Esophagus squamous epithelium (tissue), 5 donors: ENCODE data around the gene EGFL8. TPM values are rescaled to one million over a fixed set of nuclear protein-coding genes. Genes with fewer than 3 reads are reported as not detected.
"Not testable (repeated sequence)": the region's sequence is repeated elsewhere in the genome, so short reads cannot be mapped to it uniquely, and the experiment has no call there.

Experiments
- DNase-seq: peaks from one replicate; lab custom pipeline; 2025; lab: John Stamatoyannopoulos, UW
- H3K27ac ChIP-seq, 4 donors: fragments of 200-600 bp; sonication (generic); one replicate each; pipeline ENCODE4 v1.5.1; 2016 to 2019; ENCODE audit warnings: mild to moderate bottlenecking in 1 of 4
- H3K27me3 ChIP-seq, 4 donors: fragments of 200-600 bp; sonication (generic); 1 replicate in 3 of 4; 2 replicates in 1 of 4; pipeline versions ENCODE4 v1.5.1 to v1.6.0; 2017 to 2021; ENCODE audit warnings: antibody characterized with exemption in 1 of 4
- H3K36me3 ChIP-seq, 3 donors: fragments of 200-600 bp; sonication (generic); one replicate each; pipeline ENCODE4 v1.5.1; 2016 to 2019
- H3K4me1 ChIP-seq, 3 donors: fragments of 200-600 bp; sonication (generic); one replicate each; pipeline ENCODE4 v1.5.1; 2017 to 2019
- H3K4me3 ChIP-seq, 4 donors: fragments of 200-600 bp; sonication (generic); 1 replicate in 3 of 4; 2 replicates in 1 of 4; pipeline ENCODE4 v1.5.1; 2016 to 2019; ENCODE audit warnings: mild to moderate bottlenecking in 2 of 4, moderate library complexity in 1 of 4
- H3K9me3 ChIP-seq, 3 donors: fragments of 200-600 bp; sonication (generic); one replicate each; pipeline ENCODE4 v1.5.1; 2016 to 2019
- POLR2A ChIP-seq, 4 donors: fragments of 450-650 bp; IDR thresholded peaks; one replicate each; pipeline ENCODE4 v1.6.1; 2017; ENCODE audit warnings: antibody characterized with exemption in 4 of 4, mild to moderate bottlenecking in 4 of 4, moderate library complexity in 3 of 4
- WGBS, 2 donors: methylation state at CpG; one replicate each; pipeline ENCODE4 v1.1.5; 2018; 5-methylcytosine and 5-hydroxymethylcytosine counted together
- intact Hi-C: fragments of 100-400 bp; cut with DNase I; formaldehyde crosslinking; loops from one replicate; pipeline ENCODE4 v1.15.0; 2022
- total RNA-seq, 4 donors: library from RNA; depleted of rRNA; stranded (reverse); fragments of >200 nt; gene quantifications; one replicate each; pipeline ENCODE4 v1.1.0, GENCODE V29; 2016
- TF ChIP-seq, protein P1 (sequence below), 6 experiments: fragments of 450-650 bp in 4 of 6; fragments of 200-600 bp in 2 of 6; sonication (generic) in 2 of 6; IDR thresholded peaks; one replicate each; pipeline ENCODE4 v1.5.1; 2016 to 2019; ENCODE audit warnings: antibody characterized with exemption in 6 of 6, mild to moderate bottlenecking in 4 of 6, moderate library complexity in 4 of 6
- donor health status: DM: yes; HTN: yes; CAD: no.

EGFL8 gene
- total RNA-seq, 4 donors from 2014 or later = 4.8 to 15.1 (median 8.2) TPM

- Histone ChIP-seq H3K27me3 (peaks cover 0 to 4% (median 0%) of the 10 kb centered on the region in 4 donors), H3K36me3 (peaks cover 0 to 6% (median 0%) of the 10 kb centered on the region in 3 donors), H3K4me1 (no peaks in the 10 kb centered on the region), H3K27ac (no peak overlapping the region), H3K9me3 (no peaks in the 10 kb centered on the region), H3K4me3 (no peak overlapping the region)
- TF ChIP-seq POLR2A (IDR thresholded peaks at IDR 0.05) = no peak
- TF ChIP-seq, protein P1, sequence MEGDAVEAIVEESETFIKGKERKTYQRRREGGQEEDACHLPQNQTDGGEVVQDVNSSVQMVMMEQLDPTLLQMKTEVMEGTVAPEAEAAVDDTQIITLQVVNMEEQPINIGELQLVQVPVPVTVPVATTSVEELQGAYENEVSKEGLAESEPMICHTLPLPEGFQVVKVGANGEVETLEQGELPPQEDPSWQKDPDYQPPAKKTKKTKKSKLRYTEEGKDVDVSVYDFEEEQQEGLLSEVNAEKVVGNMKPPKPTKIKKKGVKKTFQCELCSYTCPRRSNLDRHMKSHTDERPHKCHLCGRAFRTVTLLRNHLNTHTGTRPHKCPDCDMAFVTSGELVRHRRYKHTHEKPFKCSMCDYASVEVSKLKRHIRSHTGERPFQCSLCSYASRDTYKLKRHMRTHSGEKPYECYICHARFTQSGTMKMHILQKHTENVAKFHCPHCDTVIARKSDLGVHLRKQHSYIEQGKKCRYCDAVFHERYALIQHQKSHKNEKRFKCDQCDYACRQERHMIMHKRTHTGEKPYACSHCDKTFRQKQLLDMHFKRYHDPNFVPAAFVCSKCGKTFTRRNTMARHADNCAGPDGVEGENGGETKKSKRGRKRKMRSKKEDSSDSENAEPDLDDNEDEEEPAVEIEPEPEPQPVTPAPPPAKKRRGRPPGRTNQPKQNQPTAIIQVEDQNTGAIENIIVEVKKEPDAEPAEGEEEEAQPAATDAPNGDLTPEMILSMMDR (IDR thresholded peaks at IDR 0.05) = no peak
- intact Hi-C loops = no loop called here
- DNase-seq = no peak
- 93% methylated on average over 1 to 3 of the region's 3 CpGs for WGBS, 2 donors
These were observed 39.9 kb downstream of the EGFL8 start for GRCh38 chr6:32204268-32204715.

DNA sequence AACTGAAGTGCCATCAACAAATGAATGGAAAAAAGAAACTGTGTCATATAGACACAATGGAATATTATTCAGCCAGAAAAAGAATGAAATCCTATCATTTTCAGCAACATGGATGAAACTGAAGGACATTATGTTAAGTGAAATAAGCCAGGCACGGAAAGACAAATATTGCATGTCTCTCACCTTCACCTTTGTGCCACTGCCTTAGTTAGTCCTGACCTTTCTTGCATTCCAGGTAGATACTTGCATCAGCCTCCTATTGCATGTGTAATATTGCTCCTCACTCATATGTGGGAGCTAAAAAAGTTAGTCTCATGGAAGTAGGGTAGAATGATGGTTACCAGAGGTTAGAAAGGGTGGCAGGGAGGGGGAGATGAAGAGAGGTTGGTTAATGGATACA lies 44.6 kb downstream of the EGFL8 start:
- DNase-seq = no peak
- Histone ChIP-seq H3K36me3 (peaks cover 0 to 2% (median 0%) of the 10 kb centered on the region in 3 donors), H3K27me3 (no peaks in the 10 kb centered on the region), H3K27ac (no peak overlapping the region), H3K9me3 (no peaks in the 10 kb centered on the region), H3K4me3 (no peak overlapping the region), H3K4me1 (no peaks in the 10 kb centered on the region)
- TF ChIP-seq, protein P1 (IDR thresholded peaks at IDR 0.05) = no peak
- no peak for TF ChIP-seq POLR2A (IDR thresholded peaks at IDR 0.05)
- 91 to 96% methylated on average over 1 of the region's 1 CpG for WGBS, 2 donors
- intact Hi-C loops = no loop called here

GRCh38 chr6:32210191-32210601 lies 45.8 kb downstream of the EGFL8 start:
- TF ChIP-seq, protein P1 (IDR thresholded peaks at IDR 0.05) = no peak
- no peak for TF ChIP-seq POLR2A (IDR thresholded peaks at IDR 0.05)
- no peak for DNase-seq
- no peaks in the 10 kb centered on the region for H3K4me1 ChIP-seq
- WGBS, 2 donors = 92 to 96% methylated on average over 4 to 5 of the region's 5 CpGs
- no peaks in the 10 kb centered on the region for H3K27me3 ChIP-seq
- no peaks in the 10 kb centered on the region for H3K9me3 ChIP-seq
- no peaks in the 10 kb centered on the region for H3K36me3 ChIP-seq
- H3K27ac ChIP-seq = no peak overlapping the region
- intact Hi-C loops = no loop called here
- H3K4me3 ChIP-seq = no peak overlapping the region

DNA sequence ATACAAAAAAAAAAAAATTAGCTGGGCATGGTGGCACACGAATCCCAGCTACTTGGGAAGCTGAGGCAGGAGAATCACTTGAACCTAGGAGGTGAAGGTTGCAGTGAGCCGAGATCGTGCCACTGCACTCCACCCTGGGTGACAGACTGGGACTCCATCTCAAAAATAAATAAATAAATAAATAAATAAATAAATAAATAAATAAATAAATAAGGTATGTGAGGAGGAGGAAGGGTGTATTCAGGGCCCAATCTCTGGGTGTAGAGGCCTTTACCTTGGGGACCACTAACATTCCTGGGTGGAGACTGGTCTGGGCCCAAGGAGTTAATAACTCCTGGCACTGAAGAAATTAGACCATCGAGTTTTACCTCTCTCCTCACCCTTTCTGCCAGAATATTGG lies 47.0 kb downstream of the EGFL8 start:
- WGBS, 2 donors = 77 to 88% methylated on average over 4 of the region's 4 CpGs

DNA sequence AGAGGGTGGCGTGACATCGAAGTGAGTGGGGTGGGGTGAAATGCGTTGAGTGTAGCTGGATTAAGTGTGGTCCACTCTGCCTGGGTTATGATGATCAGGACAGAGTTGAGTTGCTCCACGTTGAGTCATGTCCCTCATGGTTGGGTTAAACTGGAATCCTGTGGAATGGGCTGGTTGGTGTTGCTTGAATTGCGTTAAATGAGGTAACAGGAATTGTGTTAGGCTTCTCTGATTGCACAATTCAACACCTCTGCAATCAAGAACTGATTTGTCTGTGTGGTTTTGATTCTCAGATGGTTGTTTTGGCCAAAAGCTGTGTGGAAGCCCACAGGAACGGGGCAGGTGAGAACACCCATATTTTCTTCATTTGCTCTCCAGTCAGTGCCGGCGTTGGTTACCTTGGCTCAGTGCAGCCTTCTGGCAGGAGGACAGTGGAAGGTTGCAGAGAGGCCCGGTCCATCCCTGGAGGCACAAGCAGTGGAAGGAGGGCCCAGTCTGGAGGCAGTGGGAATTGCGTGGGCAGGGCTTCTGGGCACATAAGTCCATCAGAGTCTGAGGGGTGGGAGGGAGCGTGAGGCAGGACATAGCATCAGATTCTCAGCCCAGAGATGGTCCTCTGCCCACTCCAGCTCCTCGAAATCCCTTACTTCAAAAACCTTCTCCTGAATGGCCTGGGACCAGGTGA lies 47.8 kb downstream of the EGFL8 start:
- WGBS, 2 donors = 72 to 74% methylated on average over 9 to 11 of the region's 12 CpGs
- Histone ChIP-seq H3K4me1 (no peaks in the 10 kb centered on the region), H3K27me3 (no peaks in the 10 kb centered on the region), H3K9me3 (no peaks in the 10 kb centered on the region), H3K27ac (no peak overlapping the region), H3K36me3 (no peaks in the 10 kb centered on the region), H3K4me3 (no peak overlapping the region)
- TF ChIP-seq, protein P1 (IDR thresholded peaks at IDR 0.05) = no peak
- TF ChIP-seq POLR2A (IDR thresholded peaks at IDR 0.05) = no peak
- no peak for DNase-seq
- intact Hi-C loops = no loop called here

More for the DNA sequence above, 47.0 kb downstream of the EGFL8 start:
- intact Hi-C loops, DNase-seq, H3K4me1 ChIP-seq, H3K36me3 ChIP-seq, H3K4me3 ChIP-seq, H3K9me3 ChIP-seq, H3K27me3 ChIP-seq, H3K27ac ChIP-seq: not testable (repeated sequence)
